Prostate gland (tissue), 2 donors: ENCODE data around the gene GPD1L. TPM values are rescaled to one million over a fixed set of nuclear protein-coding genes. Genes with fewer than 3 reads are reported as not detected.

ENCODE experiments used
- DNase-seq: peaks from one replicate; pipeline ENCODE4 v3.0.0-alpha.2; 2019; ENCODE audit warnings: low spot score
- H3K27ac ChIP-seq, 2 donors: fragments of 200-600 bp; sonication (generic); 2 replicates each; pipeline ENCODE4 v1.5.1; 2017 to 2019
- H3K27me3 ChIP-seq: fragments of 200-600 bp; sonication (generic); replicated peaks from 2 replicates; pipeline ENCODE4 v1.5.1; 2019; ENCODE audit not compliant: insufficient read depth
- H3K36me3 ChIP-seq, 2 donors: fragments of 200-600 bp; sonication (generic); 1 replicate in 1 of 2; 2 replicates in 1 of 2; pipeline versions ENCODE4 v1.5.1 to v1.8.1; 2017 to 2019
- H3K4me1 ChIP-seq: fragments of 200-600 bp; sonication (generic); replicated peaks from 2 replicates; pipeline ENCODE4 v1.5.1; 2019
- H3K4me3 ChIP-seq, 2 donors: fragments of 200-600 bp; sonication (generic); 2 replicates each; pipeline ENCODE4 v1.5.1; 2017 to 2019
- H3K9me3 ChIP-seq: fragments of 200-600 bp; sonication (generic); 2 replicates; pipeline ENCODE4 v1.5.1; 2017
- POLR2A ChIP-seq: fragments of 450-650 bp; IDR thresholded peaks from one replicate; pipeline ENCODE4 v1.6.1; 2016; ENCODE audit warnings: antibody characterized with exemption, mild to moderate bottlenecking
- POLR2AphosphoS5 ChIP-seq: sonication (generic); formaldehyde crosslinking; IDR thresholded peaks from one replicate; pipeline ENCODE4 v1.6.1; 2017; ENCODE audit warnings: antibody characterized with exemption
- WGBS: methylation state at CpG from one replicate; pipeline ENCODE4 v1.1.5; 2018; 5-methylcytosine and 5-hydroxymethylcytosine counted together
- intact Hi-C: fragments of 100-400 bp; cut with DNase I; formaldehyde crosslinking; loops from one replicate; pipeline ENCODE4 v1.14.2; 2022
- total RNA-seq, 2 donors: library from RNA; depleted of rRNA; stranded (reverse); fragments of >200 nt; gene quantifications; one replicate each; pipeline ENCODE4 v1.1.0, GENCODE V29; 2016
- TF ChIP-seq, protein P1 (sequence below), 4 experiments: fragments of 200-600 bp in 2 of 4; fragments of 450-650 bp in 2 of 4; sonication (generic) in 2 of 4; IDR thresholded peaks; 1 replicate in 3 of 4; 2 replicates in 1 of 4; pipeline ENCODE4 v1.5.1; 2016 to 2019; ENCODE audit warnings: antibody characterized with exemption in 4 of 4, mild to moderate bottlenecking in 2 of 4, moderate library complexity in 2 of 4

Gene GPD1L
- total RNA-seq, 2 donors from 2014 or later, result 50.4 to 70.8 TPM

DNA sequence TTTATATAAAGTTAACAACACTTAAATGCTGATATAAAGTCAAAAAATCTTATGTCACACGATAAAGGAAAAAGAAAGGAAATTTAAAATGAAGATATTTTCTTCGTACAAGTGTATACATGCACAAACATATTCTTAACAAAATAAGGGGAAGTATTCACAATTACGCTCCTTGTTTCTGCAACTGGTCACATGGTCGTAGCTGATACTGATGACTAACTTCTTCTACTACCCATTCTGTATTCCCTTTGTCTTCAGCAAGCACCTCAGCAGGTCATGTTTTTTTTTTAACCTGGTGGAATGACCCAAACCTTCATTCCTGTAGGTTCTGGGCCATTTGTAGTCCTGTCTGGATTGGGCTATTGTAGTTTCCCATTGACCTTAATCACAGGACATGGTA lies 102.0 kb downstream of the GPD1L start:
- no peaks in the 10 kb centered on the region for H3K27me3 ChIP-seq
- H3K9me3 ChIP-seq, result no peaks in the 10 kb centered on the region
- WGBS, result 92% methylated on average over 4 of the region's 4 CpGs
- intact Hi-C loops, result no loop called here
- H3K36me3 ChIP-seq, result no peaks in the 10 kb centered on the region
- no peaks in the 10 kb centered on the region for H3K4me1 ChIP-seq
- TF ChIP-seq, protein P1, sequence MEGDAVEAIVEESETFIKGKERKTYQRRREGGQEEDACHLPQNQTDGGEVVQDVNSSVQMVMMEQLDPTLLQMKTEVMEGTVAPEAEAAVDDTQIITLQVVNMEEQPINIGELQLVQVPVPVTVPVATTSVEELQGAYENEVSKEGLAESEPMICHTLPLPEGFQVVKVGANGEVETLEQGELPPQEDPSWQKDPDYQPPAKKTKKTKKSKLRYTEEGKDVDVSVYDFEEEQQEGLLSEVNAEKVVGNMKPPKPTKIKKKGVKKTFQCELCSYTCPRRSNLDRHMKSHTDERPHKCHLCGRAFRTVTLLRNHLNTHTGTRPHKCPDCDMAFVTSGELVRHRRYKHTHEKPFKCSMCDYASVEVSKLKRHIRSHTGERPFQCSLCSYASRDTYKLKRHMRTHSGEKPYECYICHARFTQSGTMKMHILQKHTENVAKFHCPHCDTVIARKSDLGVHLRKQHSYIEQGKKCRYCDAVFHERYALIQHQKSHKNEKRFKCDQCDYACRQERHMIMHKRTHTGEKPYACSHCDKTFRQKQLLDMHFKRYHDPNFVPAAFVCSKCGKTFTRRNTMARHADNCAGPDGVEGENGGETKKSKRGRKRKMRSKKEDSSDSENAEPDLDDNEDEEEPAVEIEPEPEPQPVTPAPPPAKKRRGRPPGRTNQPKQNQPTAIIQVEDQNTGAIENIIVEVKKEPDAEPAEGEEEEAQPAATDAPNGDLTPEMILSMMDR (IDR thresholded peaks at IDR 0.05), result no peak
- TF ChIP-seq POLR2AphosphoS5 (no peak), POLR2A (no peak)
- H3K27ac ChIP-seq, result no peak overlapping the region
- no peak overlapping the region for H3K4me3 ChIP-seq
- DNase-seq, result no peak

DNA sequence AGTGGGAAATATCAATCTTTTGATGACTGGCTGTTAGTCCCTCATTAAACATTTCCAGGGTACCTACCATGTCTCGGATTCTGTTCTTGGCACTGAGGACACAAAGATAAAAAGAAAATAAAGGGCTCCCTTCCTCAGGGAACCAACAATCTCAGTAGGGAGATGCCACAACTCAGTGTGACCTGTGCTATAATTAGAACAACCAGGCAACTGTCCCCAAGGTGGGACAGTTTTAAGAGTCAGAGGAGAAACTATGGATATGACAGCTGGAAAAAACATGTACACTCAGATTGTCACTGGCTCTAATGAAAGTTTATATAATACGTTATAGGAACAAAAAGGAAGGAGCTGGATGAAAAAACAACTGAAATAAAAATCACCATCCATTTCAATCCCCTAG lies 108.8 kb downstream of the GPD1L start:
- Histone ChIP-seq H3K4me3 (no peak overlapping the region), H3K9me3 (no peaks in the 10 kb centered on the region), H3K27ac (no peak overlapping the region), H3K4me1 (no peaks in the 10 kb centered on the region), H3K36me3 (no peaks in the 10 kb centered on the region), H3K27me3 (no peaks in the 10 kb centered on the region)
- intact Hi-C loops, result no loop called here
- DNase-seq, result no peak
- no peak for TF ChIP-seq POLR2AphosphoS5
- TF ChIP-seq, protein P1 (IDR thresholded peaks at IDR 0.05), result no peak
- no peak for TF ChIP-seq POLR2A
- 94% methylated on average over 2 of the region's 2 CpGs for WGBS

DNA sequence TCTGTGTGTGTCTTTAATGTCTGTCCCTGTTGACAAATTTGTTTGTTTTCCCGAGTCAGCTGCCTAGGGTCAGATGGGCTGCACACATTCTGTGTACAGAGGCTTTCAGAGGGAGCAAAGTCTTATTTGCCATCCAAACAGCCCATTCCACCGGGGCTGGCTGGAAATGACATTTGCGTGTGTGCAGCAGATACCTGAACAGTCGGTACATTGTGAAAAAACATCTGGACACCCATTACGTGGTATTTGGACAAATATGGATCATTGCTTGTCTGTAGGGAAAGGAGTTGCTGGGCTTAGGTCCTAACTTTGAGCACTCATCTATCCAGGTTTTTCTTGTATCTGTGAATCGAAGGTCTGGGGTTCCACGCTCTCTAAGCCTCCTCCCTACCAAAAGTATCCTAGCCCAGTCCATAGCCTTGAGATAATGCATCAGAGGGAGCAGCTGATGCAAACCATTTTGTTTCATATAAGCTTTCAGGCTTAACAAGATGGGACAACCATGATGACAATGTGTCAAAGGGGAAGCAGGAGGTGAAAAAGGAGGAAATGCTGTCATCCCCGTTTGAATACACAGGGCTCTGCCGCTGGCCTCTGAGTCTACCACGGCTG lies 109.9 kb downstream of the GPD1L start:
- Histone ChIP-seq H3K4me3 (no peak overlapping the region), H3K9me3 (no peaks in the 10 kb centered on the region), H3K4me1 (no peaks in the 10 kb centered on the region), H3K27ac (no peak overlapping the region), H3K27me3 (no peaks in the 10 kb centered on the region), H3K36me3 (no peaks in the 10 kb centered on the region)
- 61% methylated on average over 10 of the region's 10 CpGs for WGBS
- intact Hi-C loops, result no loop called here
- TF ChIP-seq, protein P1 (IDR thresholded peaks at IDR 0.05), result no peak
- TF ChIP-seq POLR2A, result no peak
- no peak for TF ChIP-seq POLR2AphosphoS5
- no peak for DNase-seq

DNA sequence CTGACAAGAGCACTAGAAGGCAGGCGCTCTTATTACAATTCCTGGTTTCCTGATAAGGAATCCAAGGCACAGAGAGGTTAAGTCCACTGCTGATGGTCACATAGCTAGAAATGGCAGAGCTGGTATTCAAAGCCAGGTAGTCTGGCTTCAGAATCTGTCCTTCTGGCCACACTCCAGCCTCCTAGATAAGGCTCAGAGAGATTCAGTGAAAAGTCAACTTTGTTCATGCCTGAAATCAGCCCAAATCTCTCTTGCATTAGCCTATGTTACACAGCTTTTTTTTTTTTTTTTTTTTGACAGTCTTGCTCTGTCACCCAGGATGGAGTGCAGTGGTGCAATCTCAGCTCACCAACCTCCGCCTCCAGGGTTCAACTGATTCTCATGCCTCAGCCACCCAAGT lies 110.9 kb downstream of the GPD1L start:
- DNase-seq, result no peak
- H3K4me3 ChIP-seq, result no peak overlapping the region
- 93% methylated on average over 2 of the region's 2 CpGs for WGBS
- no peak for TF ChIP-seq POLR2A
- TF ChIP-seq, protein P1 (IDR thresholded peaks at IDR 0.05), result no peak
- no peak for TF ChIP-seq POLR2AphosphoS5
- intact Hi-C loops, result no loop called here
- no peak overlapping the region for H3K27ac ChIP-seq
- no peaks in the 10 kb centered on the region for H3K36me3 ChIP-seq
- H3K9me3 ChIP-seq, result no peaks in the 10 kb centered on the region
- no peaks in the 10 kb centered on the region for H3K27me3 ChIP-seq
- no peaks in the 10 kb centered on the region for H3K4me1 ChIP-seq

Other genes starting within 250 kb of the GPD1L start
- gene OSBPL10, start 125.4 kb upstream of the GPD1L start, total RNA-seq, result 100 to 1,000 TPM in 1 of 2 donors, 10 to 100 TPM in 1; 82.8 to 127 TPM
- 1 to 10 TPM; 3.7 to 4.4 TPM for gene ZNF860, start 124.9 kb upstream of the GPD1L start, total RNA-seq
- 10 to 100 TPM; 28.8 to 30.3 TPM for gene CMTM8, start 132.1 kb downstream of the GPD1L start, total RNA-seq